Cortex of kidney (tissue), 1 donor: ENCODE measurements around the gene PHACTR3.

Source experiments
- DNase-seq: peaks from one replicate; lab custom pipeline; 2025; lab: John Stamatoyannopoulos, UW

Gene PHACTR3

DNA sequence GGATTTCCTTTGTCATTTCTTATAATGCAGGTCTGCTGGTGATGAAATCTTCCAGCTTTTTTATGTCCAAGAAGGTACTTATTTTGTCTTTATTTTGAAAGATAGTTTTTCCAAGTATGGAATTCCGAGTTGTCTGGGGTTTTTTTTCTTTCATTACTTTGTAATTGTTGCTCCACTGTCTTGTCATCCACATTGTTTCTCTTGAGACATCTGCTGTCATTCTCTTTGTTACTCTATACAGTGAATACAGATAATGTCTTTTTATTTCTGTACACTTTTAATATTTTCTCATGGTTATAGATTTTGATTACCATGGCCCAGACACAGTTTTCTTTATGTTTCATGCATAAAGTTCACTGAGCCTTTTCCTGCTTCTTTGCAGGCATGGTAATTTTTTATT lies 196.0 kb downstream of the PHACTR3 start:
- DNase-seq, result no peak

DNA sequence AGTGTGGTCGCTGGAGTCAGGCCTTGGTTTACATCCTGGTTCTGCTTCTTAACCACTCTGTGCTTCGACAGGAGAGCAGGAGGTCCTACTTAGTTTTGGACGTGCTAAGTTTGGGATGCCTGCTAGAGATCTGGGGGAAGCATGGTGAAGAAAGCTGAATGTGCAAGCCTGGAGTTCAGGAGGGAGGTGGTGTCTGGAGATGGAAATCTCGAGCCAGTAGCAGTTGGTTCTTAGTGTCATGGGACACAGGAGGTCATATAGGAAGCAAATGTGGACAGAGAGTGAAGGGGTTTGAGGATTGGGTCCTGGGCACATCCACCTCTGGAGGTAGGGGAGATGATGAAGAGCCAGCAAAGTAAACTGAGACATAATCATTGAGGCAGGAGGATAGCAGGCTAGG lies 197.7 kb downstream of the PHACTR3 start:
- no peak for DNase-seq

DNA sequence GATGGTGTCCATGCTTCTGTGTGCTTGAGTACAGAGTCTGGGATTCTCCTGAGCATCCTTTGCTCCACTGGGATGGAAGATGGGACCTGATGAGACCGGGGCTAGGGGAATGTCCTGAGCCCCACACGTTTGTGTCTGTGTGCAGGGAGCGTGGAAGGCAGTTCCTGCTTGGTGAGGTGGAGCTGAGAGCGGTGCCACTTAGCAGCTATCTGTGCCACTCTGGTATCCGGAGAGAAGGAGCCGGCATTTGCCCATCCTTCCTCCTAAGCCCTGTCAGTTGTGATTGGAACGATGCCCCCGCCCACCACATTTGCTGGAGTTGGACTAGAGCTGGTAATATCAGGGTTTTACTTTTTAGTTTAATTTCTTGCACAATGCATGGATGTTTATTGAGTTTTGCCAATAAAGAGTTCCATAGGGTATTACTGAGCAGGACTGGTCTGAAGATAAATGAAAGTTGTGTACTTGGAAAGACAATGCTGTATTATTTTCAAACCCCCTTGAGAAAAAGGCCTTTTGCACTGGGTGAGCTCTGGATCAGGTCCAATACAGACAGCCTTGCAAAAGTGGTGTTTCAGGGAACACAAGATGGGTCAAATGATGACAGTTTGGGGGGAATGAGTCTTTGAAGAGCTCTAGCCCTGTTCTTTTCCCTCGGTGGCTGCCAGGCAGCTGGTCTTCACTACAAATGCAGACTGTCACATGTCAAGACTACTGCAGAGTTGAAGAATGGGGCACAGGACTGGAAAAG lies 198.3 kb downstream of the PHACTR3 start:
- DNase-seq, result no peak

DNA sequence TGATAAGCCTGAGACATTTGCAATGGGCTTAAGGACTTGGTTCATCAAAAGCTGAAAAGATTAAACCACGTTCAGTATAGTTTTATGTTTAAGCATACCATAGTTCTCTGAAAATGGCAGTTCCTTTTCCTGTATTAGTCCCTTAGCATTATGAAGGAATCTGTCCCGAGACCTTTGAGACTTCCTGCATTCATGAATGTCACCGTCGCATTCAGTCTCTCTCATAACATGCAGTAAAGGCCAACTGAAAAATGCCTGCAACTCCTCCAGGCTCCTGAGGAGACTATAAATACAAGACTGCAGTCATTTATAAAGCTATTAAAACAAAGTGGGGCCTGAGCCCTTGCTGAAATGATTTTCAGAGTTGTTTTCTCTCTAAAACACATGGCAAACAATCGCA lies 200.0 kb downstream of the PHACTR3 start:
- DNase-seq, result no peak

DNA sequence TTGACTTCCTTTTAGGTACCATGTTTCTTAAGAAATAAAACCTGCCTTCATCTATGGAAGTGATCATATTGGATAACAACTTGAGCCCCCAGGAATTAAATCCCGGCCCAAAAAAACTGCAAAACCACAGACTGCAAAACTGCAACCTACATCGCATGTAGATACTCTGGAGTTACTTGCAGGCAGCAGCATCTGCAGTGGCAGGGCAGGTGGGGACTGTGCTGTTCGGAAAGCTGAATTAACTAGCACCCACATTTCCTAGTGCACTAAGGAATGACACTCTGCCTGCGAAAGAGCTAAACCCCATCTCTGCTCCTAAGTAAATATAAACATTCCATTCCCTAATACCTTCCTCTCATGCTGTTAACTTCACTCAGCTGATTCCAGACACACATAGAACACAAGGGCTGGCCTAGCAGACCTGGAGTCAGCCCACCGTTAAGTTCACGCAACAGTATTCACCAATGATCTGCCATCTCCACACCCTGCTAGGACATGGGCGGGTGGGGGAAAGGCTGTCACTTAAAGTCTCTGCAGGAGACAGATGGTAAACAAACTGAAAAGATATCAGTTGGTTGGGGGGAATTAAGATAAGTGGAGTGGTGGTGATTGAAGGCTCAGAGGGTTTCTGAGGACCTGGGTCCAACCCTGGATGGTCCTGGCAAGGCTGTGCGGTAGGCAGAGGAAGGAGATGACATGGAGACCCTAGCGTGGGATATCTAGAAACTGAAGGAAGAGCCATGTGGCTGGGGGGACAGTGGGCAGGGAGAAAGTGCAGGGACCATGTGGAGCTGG lies 200.7 kb downstream of the PHACTR3 start:
- no peak for DNase-seq

DNA sequence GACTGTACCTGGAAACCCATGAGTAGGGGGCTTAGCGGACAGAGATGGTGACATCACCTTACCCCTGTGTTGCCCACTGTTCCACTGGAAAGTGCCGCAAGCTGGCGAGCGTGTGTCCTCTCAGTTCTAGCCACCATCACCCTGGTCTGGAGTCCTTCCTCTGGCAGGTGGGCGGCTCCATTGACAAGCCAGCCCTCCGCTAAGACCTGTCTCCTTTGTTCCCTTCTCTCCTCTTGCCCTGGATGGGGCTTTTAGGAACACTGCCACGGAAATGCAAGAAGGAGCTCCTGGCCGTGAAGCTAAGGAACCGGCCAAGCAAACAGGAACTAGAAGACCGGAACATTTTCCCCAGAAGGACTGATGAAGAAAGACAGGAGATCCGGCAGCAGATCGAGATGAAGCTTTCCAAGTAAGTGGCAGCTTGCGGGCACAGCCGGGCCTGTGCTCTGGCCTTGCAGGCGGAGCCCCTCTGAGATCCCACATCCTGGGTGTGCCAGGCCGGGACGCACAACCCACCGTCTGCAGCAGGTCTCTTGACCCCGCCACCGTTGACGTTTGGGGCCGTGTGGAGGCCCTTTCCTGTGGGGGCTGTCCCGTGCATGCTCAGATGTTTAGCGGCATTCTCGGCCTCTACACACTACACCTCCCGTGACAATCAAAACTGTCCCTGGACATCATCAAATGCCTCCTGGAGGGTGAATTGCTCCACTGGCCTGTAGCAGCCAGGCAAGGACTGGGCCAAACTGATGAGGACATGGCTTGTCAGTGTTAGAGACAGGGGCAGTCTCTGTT lies 201.6 kb downstream of the PHACTR3 start:
- DNase-seq, result no peak

DNA sequence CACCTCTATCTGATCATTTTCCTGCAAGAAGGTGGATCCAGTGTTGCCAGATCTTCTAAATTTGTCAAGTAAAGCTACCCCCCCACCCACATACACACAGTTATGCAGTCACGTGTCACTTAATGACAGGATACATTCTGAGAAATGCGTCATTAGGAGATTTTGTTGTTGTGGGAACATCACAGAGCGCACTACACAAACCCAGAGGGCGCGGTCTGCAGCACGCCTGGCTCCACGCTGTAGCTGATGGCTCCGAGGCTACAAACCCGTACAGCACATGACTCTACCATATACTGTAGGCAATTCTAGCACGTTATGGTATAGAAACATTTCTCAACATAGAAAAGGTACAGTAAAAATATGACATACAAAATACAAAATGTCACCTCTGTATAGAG lies 202.2 kb downstream of the PHACTR3 start:
- no peak for DNase-seq

DNA sequence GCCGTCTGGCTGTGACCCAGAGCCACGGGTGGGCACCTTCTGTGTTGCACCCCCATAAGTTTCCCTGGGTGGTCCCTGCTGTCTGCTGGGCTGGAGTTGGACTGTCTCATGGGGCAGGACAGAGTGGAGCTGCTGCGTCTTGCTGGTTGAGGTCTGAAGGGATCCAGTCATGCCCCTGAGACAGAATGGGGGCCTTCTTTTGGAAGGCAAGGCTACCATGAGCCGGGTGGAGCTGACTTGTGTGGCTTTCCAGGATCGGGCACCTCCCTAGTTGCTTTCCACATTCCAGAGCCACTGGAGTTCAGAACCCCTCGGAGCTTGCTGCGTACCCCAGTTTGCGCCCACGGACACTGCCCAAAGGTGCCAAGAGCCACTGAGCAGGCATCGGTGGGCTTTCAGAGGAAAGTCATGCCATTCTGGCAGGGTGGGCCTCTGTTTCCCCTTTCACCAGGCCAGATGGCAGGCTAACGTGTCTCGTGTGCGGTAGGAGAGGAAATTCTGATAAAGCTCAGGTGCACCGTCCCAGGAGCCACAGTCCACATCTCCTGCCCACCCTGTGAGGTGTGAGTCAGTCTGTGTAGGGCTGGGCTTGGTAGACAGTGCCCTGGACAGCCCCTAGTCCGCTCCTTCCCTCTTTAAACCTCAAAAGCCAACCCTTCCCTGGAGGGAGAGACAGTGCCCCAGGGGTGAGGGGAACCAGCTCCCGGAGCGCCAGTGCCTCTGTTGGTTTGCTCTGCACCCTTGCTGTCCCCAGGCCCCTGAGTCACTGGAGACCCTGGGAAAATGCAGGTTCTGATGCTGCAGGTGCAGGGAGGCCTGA lies 203.8 kb downstream of the PHACTR3 start:
- no peak for DNase-seq

DNA sequence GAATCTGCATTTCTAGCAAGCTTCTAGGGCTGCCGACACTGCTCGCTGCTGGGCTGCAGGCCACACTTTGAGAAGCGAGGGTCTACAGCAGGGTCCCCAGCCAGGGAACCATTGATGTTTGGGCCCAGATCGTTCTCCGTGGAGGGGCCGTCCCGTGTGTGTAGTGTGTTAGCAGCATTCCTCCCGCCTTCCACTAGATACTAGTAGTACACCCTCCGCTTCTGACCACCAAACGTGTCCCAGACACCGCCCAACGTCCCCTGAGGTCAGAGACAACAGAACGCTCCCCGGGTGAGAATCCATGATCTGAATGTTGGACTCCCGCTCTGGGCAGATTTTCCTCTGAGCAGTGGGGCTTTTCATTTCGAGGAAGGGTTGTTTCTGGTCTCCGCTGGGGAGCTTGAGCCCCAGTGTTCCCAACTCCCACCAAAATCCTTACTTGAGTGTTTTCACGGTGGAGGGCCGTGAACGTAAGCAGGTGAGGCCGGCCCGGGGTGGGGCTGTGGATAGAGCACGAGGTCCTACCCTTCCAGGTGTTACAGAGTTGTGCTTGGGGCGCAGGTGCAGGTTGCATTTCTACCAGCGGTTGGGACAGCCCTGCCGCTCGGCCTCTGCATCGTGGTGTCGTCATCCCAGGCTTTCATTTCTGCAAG lies 204.5 kb downstream of the PHACTR3 start:
- no peak for DNase-seq

DNA sequence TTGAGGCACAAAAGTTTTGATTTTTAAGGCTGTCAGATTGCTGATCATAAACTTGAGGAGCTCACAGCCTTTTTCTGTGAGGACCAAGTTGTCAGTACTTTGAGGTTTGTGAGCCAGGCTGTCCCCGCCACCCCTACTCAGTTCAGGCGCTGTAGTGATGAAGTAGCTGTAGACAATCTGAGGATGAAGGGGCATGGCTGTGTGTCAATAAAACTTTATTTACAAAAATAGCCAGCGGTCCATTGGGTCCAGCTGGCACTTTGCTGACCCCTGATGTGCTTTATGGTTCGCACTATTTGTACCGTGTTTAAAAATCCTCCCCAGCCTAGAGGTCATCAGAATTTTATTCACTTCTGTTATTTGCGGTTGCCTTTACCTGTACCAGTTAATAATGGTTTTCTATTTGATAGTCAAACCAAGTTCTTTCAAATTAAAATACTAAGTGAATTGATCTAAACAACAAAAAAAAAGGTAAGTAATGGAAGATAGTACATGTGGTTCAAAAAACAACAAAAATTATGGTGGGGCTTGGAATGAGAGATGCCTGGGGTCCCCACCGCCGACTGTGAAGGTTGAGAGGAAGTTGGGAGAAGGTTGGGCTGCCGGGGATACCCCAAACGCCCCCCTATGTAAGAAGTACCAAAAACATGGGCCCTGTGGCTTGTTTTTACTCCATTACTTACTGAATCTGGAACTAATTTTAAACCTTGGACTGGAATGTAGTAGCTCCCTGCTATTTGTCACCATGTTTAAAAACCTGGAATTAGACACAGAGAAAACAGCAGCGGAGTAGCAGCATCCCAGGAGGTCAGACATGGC lies 205.5 kb downstream of the PHACTR3 start:
- DNase-seq, result no peak

DNA sequence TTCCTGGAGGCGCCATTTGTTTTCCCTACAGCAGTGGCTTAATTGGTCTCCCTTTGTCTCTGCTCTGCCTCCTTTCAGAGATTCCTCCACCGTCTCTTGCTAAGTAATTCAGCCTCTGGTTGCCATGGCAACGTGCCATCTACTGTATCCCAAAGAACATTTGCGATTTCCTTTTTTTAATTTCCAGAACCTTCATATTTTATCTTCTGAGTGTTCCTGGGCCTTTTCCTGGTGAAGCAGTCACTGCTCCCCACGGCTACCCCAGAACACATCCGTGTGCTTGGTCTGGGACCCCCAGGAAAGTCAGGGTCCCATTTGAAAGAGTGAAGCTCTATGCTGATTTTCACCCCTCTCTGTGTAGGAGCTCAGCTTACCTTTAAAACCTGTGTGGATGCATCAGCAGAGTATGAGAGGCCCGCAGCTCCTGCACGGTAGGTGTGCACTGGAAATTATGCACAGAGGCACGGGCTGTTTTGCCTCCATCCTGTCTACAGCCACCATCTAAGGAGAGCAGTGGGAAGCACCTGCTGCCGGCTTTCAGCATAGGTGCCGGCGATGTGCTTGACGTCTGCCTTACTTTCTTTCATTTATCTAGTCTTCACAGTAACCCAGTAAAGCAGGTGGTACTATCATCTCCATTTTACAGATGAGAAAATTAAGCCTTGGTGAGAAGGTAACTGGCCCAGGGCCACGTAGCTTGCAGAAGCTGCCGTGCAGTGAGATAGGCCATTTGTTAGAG lies 206.3 kb downstream of the PHACTR3 start:
- DNase-seq, result no peak

DNA sequence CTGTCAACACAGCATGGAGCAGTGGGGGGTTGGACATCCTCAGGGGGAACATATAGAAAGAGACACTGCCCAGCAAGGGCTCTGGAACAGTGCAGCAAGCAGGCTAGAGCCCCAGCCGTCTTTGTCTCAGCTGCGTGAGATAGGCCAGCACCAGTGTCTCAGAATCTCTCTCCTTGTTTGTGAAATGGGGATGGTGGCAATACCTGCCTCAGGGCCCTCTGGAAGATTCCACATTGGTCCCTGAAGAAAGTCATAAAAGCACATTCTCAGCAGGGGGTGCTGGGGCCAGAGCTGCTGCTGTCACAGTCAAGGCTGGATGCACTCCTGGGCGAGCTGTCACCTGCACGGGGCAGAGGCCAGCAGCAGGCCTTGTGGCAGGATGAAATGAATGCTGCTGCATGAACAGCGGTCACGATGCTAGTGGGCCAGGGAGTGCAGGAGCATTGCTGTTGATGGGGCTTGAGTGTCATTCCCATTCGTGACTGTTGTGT lies 207.4 kb downstream of the PHACTR3 start:
- no peak for DNase-seq

DNA sequence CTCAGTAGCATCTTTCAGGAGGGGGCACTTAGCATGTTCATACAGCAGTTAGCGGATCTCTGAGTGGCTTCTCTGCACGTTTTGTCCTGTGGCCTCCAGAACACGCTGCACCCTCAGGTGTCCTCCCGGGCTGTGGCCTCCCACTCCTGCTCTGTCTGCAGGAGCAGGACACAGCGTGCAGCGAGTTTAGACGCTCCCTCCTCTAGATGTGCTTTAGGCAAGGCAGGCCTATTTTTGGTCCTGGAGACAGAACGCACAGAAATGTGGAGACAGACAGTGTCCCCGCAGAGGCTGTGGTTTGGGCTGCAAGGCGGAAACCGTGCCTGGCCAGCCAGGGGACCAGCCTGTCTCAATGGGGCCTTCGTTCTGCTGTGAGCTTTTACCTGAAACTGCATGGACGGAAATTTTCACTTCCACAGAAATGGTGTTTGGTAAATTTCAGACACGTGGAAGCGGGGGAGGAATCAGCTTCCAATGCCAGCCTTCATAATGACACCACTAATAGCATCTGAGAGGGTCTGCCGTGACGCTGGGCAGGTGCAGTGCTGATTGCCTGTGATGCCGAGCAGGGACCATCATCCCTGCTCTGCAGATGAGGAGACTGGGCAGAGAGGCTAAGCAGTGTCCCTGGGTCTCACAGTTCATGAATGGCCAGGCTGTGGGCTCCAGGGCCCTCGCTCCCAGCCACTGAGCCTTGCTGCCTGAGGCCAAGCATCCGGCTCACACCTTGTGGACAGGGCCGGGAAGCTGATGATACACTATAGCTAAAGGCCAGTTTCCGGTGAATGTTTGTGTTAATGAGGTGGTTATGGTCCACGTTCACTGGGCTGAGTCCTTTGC lies 208.2 kb downstream of the PHACTR3 start:
- no peak for DNase-seq

DNA sequence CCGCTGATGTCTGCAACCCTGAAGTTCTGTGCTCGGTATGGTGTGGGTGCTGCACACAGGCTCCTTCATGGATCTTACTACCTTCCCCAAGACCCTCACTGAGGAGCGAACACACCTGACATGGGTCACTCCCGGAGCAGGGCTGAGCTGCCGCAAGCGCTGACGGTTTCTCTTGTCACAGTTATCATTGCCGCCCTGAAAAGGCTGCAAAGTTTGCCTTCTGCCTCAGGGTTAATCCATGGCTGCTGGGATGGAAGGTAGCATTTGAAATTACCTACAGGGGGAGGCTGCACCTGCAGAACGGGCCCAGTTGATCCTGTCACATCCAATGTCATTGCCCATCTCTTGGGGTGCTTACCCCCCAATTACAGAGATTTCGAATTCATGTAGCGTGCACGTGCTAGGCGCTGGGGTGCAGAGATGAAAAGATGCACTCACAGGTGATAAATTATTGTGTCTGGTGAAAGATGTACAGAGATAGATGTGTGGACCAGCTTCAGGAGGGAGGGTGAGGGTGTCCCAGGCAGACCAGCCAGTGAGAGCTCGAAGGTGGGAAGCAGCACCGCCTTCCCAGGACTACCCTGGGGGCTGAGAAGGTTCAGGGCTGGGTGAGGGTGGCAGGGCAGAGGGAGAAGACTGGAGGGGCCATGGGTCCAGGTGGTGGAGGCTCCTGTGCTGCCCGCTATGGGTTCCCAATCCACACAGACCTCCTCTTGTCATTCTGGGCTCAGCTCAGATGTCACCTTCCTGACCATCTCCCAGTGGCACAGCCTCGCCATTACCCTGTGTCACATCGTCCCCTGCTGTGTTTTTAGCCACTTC lies 209.0 kb downstream of the PHACTR3 start:
- no peak for DNase-seq

DNA sequence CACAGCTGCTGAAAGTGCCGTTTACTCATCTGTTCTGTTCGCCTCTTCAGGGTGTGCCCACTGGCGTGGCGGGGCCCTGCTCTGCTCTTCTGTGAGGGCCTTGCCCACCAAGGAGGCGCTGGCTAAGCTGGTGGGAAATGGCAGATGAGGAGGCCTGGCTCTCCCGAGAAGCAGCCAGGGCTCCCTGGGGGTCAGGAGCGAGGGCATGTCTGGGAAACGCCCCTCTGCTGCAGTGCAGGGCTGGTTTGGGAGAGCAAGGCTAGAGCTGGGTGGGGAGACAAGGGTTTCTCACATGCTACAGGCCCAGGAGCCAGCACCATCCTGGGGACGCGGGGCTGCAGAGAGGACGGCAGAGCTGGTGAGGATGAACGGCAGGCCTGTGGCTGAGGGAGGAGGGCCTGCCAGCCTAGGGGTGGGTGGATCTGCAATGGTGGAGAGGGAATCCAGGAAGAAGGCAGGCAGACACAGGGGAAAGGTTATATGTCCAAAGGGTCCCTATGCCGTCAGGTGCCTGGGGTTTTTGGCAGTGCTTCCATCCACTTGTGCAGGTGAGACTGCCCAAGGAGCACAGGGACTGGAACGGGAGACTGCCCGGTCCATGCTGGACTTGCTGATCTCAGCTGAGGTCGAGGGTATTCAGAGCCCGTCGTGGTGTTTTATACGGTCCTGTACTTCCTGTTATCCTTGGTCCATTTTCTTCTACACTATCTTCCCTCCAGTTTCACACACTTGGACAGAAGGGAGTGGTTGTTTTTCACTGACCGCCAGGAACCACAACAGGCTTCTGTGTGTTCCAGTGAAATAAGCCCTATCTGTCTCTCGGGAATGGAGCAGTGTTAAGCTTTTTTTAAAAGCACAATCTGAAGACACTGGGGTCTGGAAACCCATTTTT lies 209.9 kb downstream of the PHACTR3 start:
- no peak for DNase-seq

DNA sequence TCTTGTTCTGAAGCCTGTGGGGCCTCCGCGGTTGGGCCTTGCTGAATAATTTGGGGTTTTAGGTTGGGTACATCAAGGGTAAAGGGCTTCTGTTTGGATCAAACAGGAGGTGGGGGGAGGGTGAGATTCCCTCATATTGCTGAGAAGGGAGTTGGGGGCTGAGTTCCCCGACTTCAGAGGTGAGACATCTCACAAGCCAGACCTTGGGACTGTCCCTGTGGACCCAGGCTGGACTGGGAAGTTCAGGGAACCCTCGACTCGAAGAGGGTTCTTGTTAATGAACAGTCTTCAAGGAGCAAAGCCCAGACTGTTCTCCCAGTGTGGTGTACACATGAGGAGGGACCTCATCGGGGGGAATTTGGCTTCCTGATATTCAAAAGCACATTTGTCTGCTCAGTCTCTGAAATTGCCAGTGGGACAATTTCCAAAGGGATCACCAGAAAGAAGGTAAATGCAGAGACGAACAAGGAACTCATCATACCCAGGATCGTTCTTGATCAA lies 210.6 kb downstream of the PHACTR3 start:
- no peak for DNase-seq
